ENCODE measurements around the gene CFAP92. TPM values are rescaled to one million over a fixed set of nuclear protein-coding genes. Genes with fewer than 3 reads are reported as not detected.

CFAP92 gene
- polyA plus RNA-seq, 2 donors, result 0.59 to 0.66 TPM

GRCh38 chr3:128994581-128995546 is 988 bp upstream of the CFAP92 start:
- no peak overlapping the region for H3K4me3 ChIP-seq (ENCODE audit: low read depth in 1 of 2, low read length in 2 of 2)

GRCh38 chr3:128994173-128994512 is 267 bp upstream of the CFAP92 start:
- H3K4me1 ChIP-seq (ENCODE audit: control insufficient read depth in 2 of 2, insufficient read depth in 2 of 2, low read length in 1 of 2), result peaks cover 7 to 10% of the 10 kb centered on the region in 2 donors
- H3K4me3 ChIP-seq (ENCODE audit: low read depth in 1 of 2, low read length in 2 of 2), result peak overlapping the region in 1 of 2 donors; percentile 29
- H3K27ac ChIP-seq (ENCODE audit: low read depth in 2 of 2, low read length in 1 of 2), result no peak overlapping the region
- H3K9me3 ChIP-seq (ENCODE audit: control insufficient read depth in 2 of 2, insufficient read depth in 1 of 2, low read depth in 1 of 2, low read length in 1 of 2), result no peaks in the 10 kb centered on the region
- no peaks in the 10 kb centered on the region for H3K36me3 ChIP-seq (ENCODE audit: control insufficient read depth in 2 of 2, insufficient read depth in 2 of 2, low read length in 1 of 2)
- H3K27me3 ChIP-seq (ENCODE audit: control insufficient read depth in 1 of 2, insufficient read depth in 2 of 2, low read length in 2 of 2), result no peaks in the 10 kb centered on the region
- 3 to 4% methylated on average over 9 to 13 of the region's 13 CpGs for WGBS, 2 donors

More at GRCh38 chr3:128994581-128995546, 988 bp upstream of the CFAP92 start:
- H3K27ac ChIP-seq (ENCODE audit: low read depth in 2 of 2, low read length in 1 of 2), result no peak overlapping the region
- no peaks in the 10 kb centered on the region for H3K27me3 ChIP-seq (ENCODE audit: control insufficient read depth in 1 of 2, insufficient read depth in 2 of 2, low read length in 2 of 2)
- no peaks in the 10 kb centered on the region for H3K9me3 ChIP-seq (ENCODE audit: control insufficient read depth in 2 of 2, insufficient read depth in 1 of 2, low read depth in 1 of 2, low read length in 1 of 2)
- H3K36me3 ChIP-seq (ENCODE audit: control insufficient read depth in 2 of 2, insufficient read depth in 2 of 2, low read length in 1 of 2), result no peaks in the 10 kb centered on the region
- whole genome bisulfite sequencing, 2 donors, result 75 to 77% methylated on average over 19 of the region's 19 CpGs
- peaks cover 7 to 10% of the 10 kb centered on the region in 2 donors for H3K4me1 ChIP-seq (ENCODE audit: control insufficient read depth in 2 of 2, insufficient read depth in 2 of 2, low read length in 1 of 2)

GRCh38 chr3:128992926-128993460 is 883 bp downstream of the CFAP92 start:
- WGBS, 2 donors, result 54 to 58% methylated on average over 20 of the region's 20 CpGs
- Histone ChIP-seq H3K4me1 (ENCODE audit: control insufficient read depth in 2 of 2, insufficient read depth in 2 of 2, low read length in 1 of 2) (peaks cover 7 to 10% of the 10 kb centered on the region in 2 donors), H3K36me3 (ENCODE audit: control insufficient read depth in 2 of 2, insufficient read depth in 2 of 2, low read length in 1 of 2) (no peaks in the 10 kb centered on the region), H3K9me3 (ENCODE audit: control insufficient read depth in 2 of 2, insufficient read depth in 1 of 2, low read depth in 1 of 2, low read length in 1 of 2) (no peaks in the 10 kb centered on the region), H3K4me3 (ENCODE audit: low read depth in 1 of 2, low read length in 2 of 2) (no peak overlapping the region), H3K27me3 (ENCODE audit: control insufficient read depth in 1 of 2, insufficient read depth in 2 of 2, low read length in 2 of 2) (no peaks in the 10 kb centered on the region), H3K27ac (ENCODE audit: low read depth in 2 of 2, low read length in 1 of 2) (no peak overlapping the region)

GRCh38 chr3:128991355-128991895 is 2.5 kb downstream of the CFAP92 start:
- Histone ChIP-seq H3K9me3 (ENCODE audit: control insufficient read depth in 2 of 2, insufficient read depth in 1 of 2, low read depth in 1 of 2, low read length in 1 of 2) (no peaks in the 10 kb centered on the region), H3K27ac (ENCODE audit: low read depth in 2 of 2, low read length in 1 of 2) (no peak overlapping the region), H3K36me3 (ENCODE audit: control insufficient read depth in 2 of 2, insufficient read depth in 2 of 2, low read length in 1 of 2) (no peaks in the 10 kb centered on the region), H3K27me3 (ENCODE audit: control insufficient read depth in 1 of 2, insufficient read depth in 2 of 2, low read length in 2 of 2) (no peaks in the 10 kb centered on the region), H3K4me1 (ENCODE audit: control insufficient read depth in 2 of 2, insufficient read depth in 2 of 2, low read length in 1 of 2) (peaks cover 7 to 10% of the 10 kb centered on the region in 2 donors), H3K4me3 (ENCODE audit: low read depth in 1 of 2, low read length in 2 of 2) (no peak overlapping the region)
- WGBS, 2 donors, result 92 to 95% methylated on average over 18 of the region's 18 CpGs

- 89 to 94% methylated on average over 8 of the region's 8 CpGs for WGBS, 2 donors
Measured at GRCh38 chr3:128988286-128988685, 5.6 kb downstream of the CFAP92 start.

GRCh38 chr3:128987302-128988100 is 6.4 kb downstream of the CFAP92 start:
- Histone ChIP-seq H3K36me3 (ENCODE audit: control insufficient read depth in 2 of 2, insufficient read depth in 2 of 2, low read length in 1 of 2) (no peaks in the 10 kb centered on the region), H3K9me3 (ENCODE audit: control insufficient read depth in 2 of 2, insufficient read depth in 1 of 2, low read depth in 1 of 2, low read length in 1 of 2) (no peaks in the 10 kb centered on the region), H3K4me1 (ENCODE audit: control insufficient read depth in 2 of 2, insufficient read depth in 2 of 2, low read length in 1 of 2) (no peaks in the 10 kb centered on the region), H3K4me3 (ENCODE audit: low read depth in 1 of 2, low read length in 2 of 2) (no peak overlapping the region), H3K27me3 (ENCODE audit: control insufficient read depth in 1 of 2, insufficient read depth in 2 of 2, low read length in 2 of 2) (no peaks in the 10 kb centered on the region), H3K27ac (ENCODE audit: low read depth in 2 of 2, low read length in 1 of 2) (no peak overlapping the region)
- WGBS, 2 donors, result 85 to 87% methylated on average over 15 of the region's 15 CpGs

More at GRCh38 chr3:128988286-128988685, 5.6 kb downstream of the CFAP92 start:
- H3K36me3 ChIP-seq (ENCODE audit: control insufficient read depth in 2 of 2, insufficient read depth in 2 of 2, low read length in 1 of 2), result no peaks in the 10 kb centered on the region
- H3K27ac ChIP-seq (ENCODE audit: low read depth in 2 of 2, low read length in 1 of 2), result no peak overlapping the region
- H3K27me3 ChIP-seq (ENCODE audit: control insufficient read depth in 1 of 2, insufficient read depth in 2 of 2, low read length in 2 of 2), result no peaks in the 10 kb centered on the region
- H3K4me3 ChIP-seq (ENCODE audit: low read depth in 1 of 2, low read length in 2 of 2), result no peak overlapping the region
- no peaks in the 10 kb centered on the region for H3K9me3 ChIP-seq (ENCODE audit: control insufficient read depth in 2 of 2, insufficient read depth in 1 of 2, low read depth in 1 of 2, low read length in 1 of 2)
- peaks cover 0 to 5% of the 10 kb centered on the region in 2 donors for H3K4me1 ChIP-seq (ENCODE audit: control insufficient read depth in 2 of 2, insufficient read depth in 2 of 2, low read length in 1 of 2)

- Histone ChIP-seq H3K9me3 (ENCODE audit: control insufficient read depth in 2 of 2, insufficient read depth in 1 of 2, low read depth in 1 of 2, low read length in 1 of 2) (no peaks in the 10 kb centered on the region), H3K4me3 (ENCODE audit: low read depth in 1 of 2, low read length in 2 of 2) (no peak overlapping the region), H3K36me3 (ENCODE audit: control insufficient read depth in 2 of 2, insufficient read depth in 2 of 2, low read length in 1 of 2) (no peaks in the 10 kb centered on the region), H3K27ac (ENCODE audit: low read depth in 2 of 2, low read length in 1 of 2) (no peak overlapping the region), H3K4me1 (ENCODE audit: control insufficient read depth in 2 of 2, insufficient read depth in 2 of 2, low read length in 1 of 2) (no peaks in the 10 kb centered on the region), H3K27me3 (ENCODE audit: control insufficient read depth in 1 of 2, insufficient read depth in 2 of 2, low read length in 2 of 2) (no peaks in the 10 kb centered on the region)
- 66 to 77% methylated on average over 3 of the region's 3 CpGs for WGBS, 2 donors
Measured at GRCh38 chr3:128984596-128984995, 9.3 kb downstream of the CFAP92 start.

GRCh38 chr3:128983293-128984069 is 10.4 kb downstream of the CFAP92 start:
- WGBS, 2 donors, result 89 to 90% methylated on average over 9 of the region's 9 CpGs
- no peaks in the 10 kb centered on the region for H3K27me3 ChIP-seq (ENCODE audit: control insufficient read depth in 1 of 2, insufficient read depth in 2 of 2, low read length in 2 of 2)
- H3K4me3 ChIP-seq (ENCODE audit: low read depth in 1 of 2, low read length in 2 of 2), result no peak overlapping the region
- no peak overlapping the region for H3K27ac ChIP-seq (ENCODE audit: low read depth in 2 of 2, low read length in 1 of 2)
- H3K9me3 ChIP-seq (ENCODE audit: control insufficient read depth in 2 of 2, insufficient read depth in 1 of 2, low read depth in 1 of 2, low read length in 1 of 2), result no peaks in the 10 kb centered on the region
- H3K4me1 ChIP-seq (ENCODE audit: control insufficient read depth in 2 of 2, insufficient read depth in 2 of 2, low read length in 1 of 2), result no peaks in the 10 kb centered on the region
- H3K36me3 ChIP-seq (ENCODE audit: control insufficient read depth in 2 of 2, insufficient read depth in 2 of 2, low read length in 1 of 2), result no peaks in the 10 kb centered on the region

- no peaks in the 10 kb centered on the region for H3K4me1 ChIP-seq (ENCODE audit: control insufficient read depth in 2 of 2, insufficient read depth in 2 of 2, low read length in 1 of 2)
- no peaks in the 10 kb centered on the region for H3K9me3 ChIP-seq (ENCODE audit: control insufficient read depth in 2 of 2, insufficient read depth in 1 of 2, low read depth in 1 of 2, low read length in 1 of 2)
- 94 to 97% methylated on average over 1 of the region's 1 CpG for WGBS, 2 donors
- no peak overlapping the region for H3K4me3 ChIP-seq (ENCODE audit: low read depth in 1 of 2, low read length in 2 of 2)
- no peaks in the 10 kb centered on the region for H3K27me3 ChIP-seq (ENCODE audit: control insufficient read depth in 1 of 2, insufficient read depth in 2 of 2, low read length in 2 of 2)
- no peak overlapping the region for H3K27ac ChIP-seq (ENCODE audit: low read depth in 2 of 2, low read length in 1 of 2)
- no peaks in the 10 kb centered on the region for H3K36me3 ChIP-seq (ENCODE audit: control insufficient read depth in 2 of 2, insufficient read depth in 2 of 2, low read length in 1 of 2)
Measured at GRCh38 chr3:128975276-128975675, 18.6 kb downstream of the CFAP92 start.
